Measurements from ENCODE around the gene EIF2B2. TPM values are rescaled to one million over a fixed set of nuclear protein-coding genes. Genes with fewer than 3 reads are reported as not detected.

Gene EIF2B2
- total and polyA plus RNA-seq, 2 of the 13 experiments (the other 11 are each of a cell fraction or from before 2014, with no cell fraction given): 54.4 to 78.6 TPM

DNA sequence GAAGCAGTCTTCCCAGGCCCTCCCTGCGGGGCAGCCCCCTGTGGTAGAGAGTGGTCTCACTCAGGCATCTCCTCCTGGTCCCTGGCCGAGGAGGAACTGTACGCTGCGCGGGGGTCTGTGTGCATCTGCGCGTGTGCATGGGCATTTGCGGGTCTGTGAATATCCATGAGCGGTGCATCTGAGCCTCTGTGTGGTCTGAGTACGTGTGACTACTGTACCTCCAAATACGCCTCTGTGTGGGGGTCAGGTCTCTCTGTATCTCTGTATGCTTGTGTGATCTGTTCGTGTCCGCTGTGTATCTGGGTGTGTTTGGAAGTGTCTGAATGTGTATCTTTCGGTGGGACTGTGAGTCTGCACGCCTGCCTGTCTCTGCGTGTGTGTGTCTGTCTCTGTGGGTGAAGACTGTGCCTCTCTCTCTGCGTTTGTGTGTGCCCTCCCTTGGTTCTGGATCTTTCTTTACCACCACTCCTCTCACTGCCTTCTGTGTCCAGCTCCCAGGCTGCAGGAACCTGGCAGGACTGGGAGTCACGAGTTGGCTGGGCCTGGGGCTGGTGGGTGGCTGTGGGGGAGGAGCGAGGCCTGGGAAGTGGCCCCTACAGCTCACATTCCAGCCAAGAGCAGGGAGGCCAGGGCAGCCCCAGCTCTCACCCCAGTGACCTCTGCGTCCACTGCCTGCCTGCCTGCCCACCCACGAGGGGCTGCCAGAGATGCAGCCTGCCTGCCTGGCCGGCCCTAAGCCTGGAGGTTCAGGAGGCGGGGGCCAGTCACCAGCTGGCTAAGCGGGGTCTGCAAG is 46.2 kb upstream of the EIF2B2 start (continued):
- TF ChIP-seq CCAR2 (optimal IDR thresholded peaks at IDR 0.05; ENCODE audit: low read depth, low read length): no peak
- TF ChIP-seq, protein P1, sequence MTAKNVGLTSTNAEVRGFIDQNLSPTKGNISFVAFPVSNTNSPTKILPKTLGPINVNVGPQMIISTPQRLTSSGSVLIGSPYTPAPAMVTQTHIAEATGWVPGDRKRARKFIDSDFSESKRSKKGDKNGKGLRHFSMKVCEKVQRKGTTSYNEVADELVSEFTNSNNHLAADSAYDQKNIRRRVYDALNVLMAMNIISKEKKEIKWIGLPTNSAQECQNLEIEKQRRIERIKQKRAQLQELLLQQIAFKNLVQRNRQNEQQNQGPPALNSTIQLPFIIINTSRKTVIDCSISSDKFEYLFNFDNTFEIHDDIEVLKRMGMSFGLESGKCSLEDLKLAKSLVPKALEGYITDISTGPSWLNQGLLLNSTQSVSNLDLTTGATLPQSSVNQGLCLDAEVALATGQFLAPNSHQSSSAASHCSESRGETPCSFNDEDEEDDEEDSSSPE (CRISPR knock-in tag; IDR thresholded peaks at IDR 0.05): no peak
- TF ChIP-seq ZNF878 (CRISPR knock-in tag; IDR thresholded peaks at IDR 0.05): no peak
- TF ChIP-seq, protein P2, sequence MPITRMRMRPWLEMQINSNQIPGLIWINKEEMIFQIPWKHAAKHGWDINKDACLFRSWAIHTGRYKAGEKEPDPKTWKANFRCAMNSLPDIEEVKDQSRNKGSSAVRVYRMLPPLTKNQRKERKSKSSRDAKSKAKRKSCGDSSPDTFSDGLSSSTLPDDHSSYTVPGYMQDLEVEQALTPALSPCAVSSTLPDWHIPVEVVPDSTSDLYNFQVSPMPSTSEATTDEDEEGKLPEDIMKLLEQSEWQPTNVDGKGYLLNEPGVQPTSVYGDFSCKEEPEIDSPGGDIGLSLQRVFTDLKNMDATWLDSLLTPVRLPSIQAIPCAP (CRISPR knock-in tag; IDR thresholded peaks at IDR 0.05; ENCODE audit: low read depth): no peak
- TF ChIP-seq MXD4 (CRISPR knock-in tag; IDR thresholded peaks at IDR 0.05): peak; percentile 51; the same call in 1 of the 2 replicates
- no peak for TF ChIP-seq ZNF512B (CRISPR knock-in tag; IDR thresholded peaks at IDR 0.05; ENCODE audit: borderline replicate concordance)
- no peak for TF ChIP-seq AGO2 (optimal IDR thresholded peaks at IDR 0.05; ENCODE audit: low read depth, low read length)
- peak; percentile 52; the same call in 1 of the 2 replicates for TF ChIP-seq RXRB (CRISPR knock-in tag; IDR thresholded peaks at IDR 0.05; ENCODE audit: borderline replicate concordance)
- no peak for TF ChIP-seq HOXA9 (CRISPR knock-in tag; IDR thresholded peaks at IDR 0.05; ENCODE audit: borderline replicate concordance)
- TF ChIP-seq ZNF253 (CRISPR knock-in tag; IDR thresholded peaks at IDR 0.05; ENCODE audit: borderline replicate concordance): no peak
- no peak for TF ChIP-seq ZBTB44 (CRISPR knock-in tag; IDR thresholded peaks at IDR 0.05)
- no peak for TF ChIP-seq BRCA1 (CRISPR knock-in tag; IDR thresholded peaks at IDR 0.05)
- TF ChIP-seq SP5 (CRISPR knock-in tag; IDR thresholded peaks at IDR 0.05; ENCODE audit: borderline replicate concordance, low read depth): peak; percentile 68
- TF ChIP-seq ZNF33B (CRISPR knock-in tag; IDR thresholded peaks at IDR 0.05): no peak
- no peak for TF ChIP-seq RFX1 (IDR thresholded peaks at IDR 0.05)
- peak; percentile 54; the same call in 1 of the 2 replicates for TF ChIP-seq HDAC2 (CRISPR knock-in tag; IDR thresholded peaks at IDR 0.05)
- TF ChIP-seq, protein P3, sequence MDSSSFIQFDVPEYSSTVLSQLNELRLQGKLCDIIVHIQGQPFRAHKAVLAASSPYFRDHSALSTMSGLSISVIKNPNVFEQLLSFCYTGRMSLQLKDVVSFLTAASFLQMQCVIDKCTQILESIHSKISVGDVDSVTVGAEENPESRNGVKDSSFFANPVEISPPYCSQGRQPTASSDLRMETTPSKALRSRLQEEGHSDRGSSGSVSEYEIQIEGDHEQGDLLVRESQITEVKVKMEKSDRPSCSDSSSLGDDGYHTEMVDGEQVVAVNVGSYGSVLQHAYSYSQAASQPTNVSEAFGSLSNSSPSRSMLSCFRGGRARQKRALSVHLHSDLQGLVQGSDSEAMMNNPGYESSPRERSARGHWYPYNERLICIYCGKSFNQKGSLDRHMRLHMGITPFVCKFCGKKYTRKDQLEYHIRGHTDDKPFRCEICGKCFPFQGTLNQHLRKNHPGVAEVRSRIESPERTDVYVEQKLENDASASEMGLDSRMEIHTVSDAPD (CRISPR knock-in tag; IDR thresholded peaks at IDR 0.05): no peak
- TF ChIP-seq ONECUT2 (CRISPR knock-in tag; IDR thresholded peaks at IDR 0.05): no peak

Data from HepG2 (cell line).